ENCODE measurements around the gene LAMC3.
"Not testable (repeated sequence)": the region's sequence is repeated elsewhere in the genome, so short reads cannot be mapped to it uniquely, and the experiment has no call there.

LAMC3 gene

GRCh38 chr9:131097126-131097947 lies 88.4 kb downstream of the LAMC3 start:
- no peak for DNase-seq (ENCODE audit: low read depth, low spot score)

DNA sequence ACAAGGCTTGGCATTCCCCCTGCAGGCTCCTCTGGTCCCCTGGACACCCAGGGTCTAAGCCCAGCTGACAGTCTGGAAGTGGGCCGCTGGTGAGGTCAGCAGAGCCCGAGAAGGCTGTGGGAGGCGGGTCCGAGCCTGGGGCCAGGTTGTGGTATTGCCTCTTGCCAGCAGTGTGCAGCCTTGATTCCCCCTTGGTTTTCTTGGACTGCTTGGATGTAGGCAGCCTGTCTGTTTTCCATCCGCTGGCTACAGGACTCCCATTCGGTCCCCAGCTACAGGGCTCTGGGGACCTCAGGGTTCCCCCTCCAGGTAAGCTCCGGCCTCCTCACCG lies 88.9 kb downstream of the LAMC3 start:
- DNase-seq (ENCODE audit: low read depth, low spot score): no peak

- no peak for DNase-seq (ENCODE audit: low read depth, low spot score)
Observed at GRCh38 chr9:131098391-131099101, 89.6 kb downstream of the LAMC3 start.

DNA sequence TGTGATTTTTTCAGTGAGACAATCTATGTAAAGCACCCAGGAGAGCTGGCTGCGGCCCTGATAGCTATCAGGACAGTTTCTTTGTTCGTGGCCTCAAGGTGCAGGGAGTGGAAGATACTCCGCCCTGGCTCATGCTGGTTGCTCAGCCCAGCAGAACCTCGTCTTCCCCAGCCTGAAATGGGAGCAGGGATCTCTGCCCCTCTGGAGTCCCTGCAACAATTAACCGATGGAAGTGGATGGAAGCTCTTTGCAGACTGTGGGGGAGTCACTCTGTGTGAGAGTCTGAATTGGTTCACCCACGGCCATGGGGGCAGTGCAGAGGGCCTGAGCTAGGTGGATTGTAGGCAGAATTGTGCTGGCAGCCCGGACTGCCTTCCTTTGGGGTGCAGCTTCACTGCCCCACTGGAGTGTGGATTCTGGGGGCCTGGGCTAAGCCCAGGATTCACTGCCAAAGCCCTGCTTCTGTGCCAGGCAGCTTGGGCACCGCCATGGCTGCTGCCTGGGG lies 90.2 kb downstream of the LAMC3 start:
- DNase-seq (ENCODE audit: low read depth, low spot score): no peak

DNA sequence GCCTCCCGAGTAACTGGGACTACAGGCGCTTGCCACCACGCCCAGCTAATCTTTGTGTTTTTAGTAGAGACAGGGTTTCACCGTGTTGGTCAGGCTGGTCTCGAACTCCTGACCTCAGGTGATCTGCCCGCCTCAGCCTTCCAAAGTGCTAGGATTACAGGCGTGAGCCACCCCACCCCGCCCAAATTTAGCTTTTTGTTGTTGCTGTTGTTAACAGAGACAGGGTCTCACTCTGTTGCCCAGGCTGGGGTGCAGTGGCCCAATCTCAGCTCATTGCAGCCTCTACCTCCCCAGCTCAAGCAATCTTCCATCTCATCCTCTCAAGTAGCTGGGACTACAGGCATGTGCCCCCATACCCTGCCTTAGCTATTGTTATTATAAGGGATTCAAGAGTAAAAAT lies 90.9 kb downstream of the LAMC3 start:
- DNase-seq (ENCODE audit: low read depth, low spot score): not testable (repeated sequence)

GRCh38 chr9:131100445-131100844 lies 91.5 kb downstream of the LAMC3 start:
- DNase-seq (ENCODE audit: low read depth, low spot score): no peak

GRCh38 chr9:131101207-131101964 lies 92.4 kb downstream of the LAMC3 start:
- DNase-seq (ENCODE audit: low read depth, low spot score): no peak

GRCh38 chr9:131103024-131103423 lies 94.0 kb downstream of the LAMC3 start:
- DNase-seq (ENCODE audit: low read depth, low spot score): no peak

DNA sequence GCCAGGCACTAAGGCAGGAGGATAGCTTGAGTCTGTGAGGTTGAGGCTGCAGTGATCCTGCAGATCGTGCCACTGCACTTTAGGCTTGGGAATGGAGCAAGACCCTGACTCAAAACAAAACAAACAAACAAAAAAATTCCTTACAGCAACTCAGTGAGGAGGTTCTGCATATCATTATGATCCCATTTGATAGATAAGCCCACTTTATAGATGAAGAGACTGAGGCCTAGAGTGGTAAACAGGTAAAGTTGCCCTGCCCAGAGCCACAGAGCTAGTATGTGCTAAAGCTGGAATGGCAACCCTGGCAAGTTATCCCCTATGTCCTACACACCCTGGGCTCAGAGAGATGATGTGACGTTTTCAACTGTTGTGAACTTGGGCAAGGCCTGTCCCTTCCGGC lies 94.6 kb downstream of the LAMC3 start:
- DNase-seq (ENCODE audit: low read depth, low spot score): no peak

GRCh38 chr9:131104016-131104740 lies 95.2 kb downstream of the LAMC3 start:
- DNase-seq (ENCODE audit: low read depth, low spot score): no peak

DNA sequence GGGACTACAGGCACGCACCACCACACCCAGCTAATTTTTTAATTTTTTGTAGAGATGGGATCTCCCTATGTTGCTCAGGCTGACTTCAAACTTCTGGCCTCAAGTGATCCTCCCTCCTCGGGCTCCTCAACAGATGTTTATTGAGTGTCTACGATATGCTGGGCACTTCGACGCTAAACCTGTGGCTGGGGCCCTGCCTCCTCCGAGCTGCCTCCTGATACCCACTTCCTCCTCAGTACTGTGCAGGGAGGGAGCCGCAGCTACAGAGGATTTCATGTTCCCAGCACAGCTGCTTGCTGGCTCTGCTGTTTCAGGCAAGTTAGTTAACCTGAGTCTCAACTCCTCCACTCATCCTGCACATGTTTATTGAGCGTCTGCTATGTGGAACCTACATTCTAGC lies 97.0 kb downstream of the LAMC3 start:
- DNase-seq (ENCODE audit: low read depth, low spot score): no peak

DNA sequence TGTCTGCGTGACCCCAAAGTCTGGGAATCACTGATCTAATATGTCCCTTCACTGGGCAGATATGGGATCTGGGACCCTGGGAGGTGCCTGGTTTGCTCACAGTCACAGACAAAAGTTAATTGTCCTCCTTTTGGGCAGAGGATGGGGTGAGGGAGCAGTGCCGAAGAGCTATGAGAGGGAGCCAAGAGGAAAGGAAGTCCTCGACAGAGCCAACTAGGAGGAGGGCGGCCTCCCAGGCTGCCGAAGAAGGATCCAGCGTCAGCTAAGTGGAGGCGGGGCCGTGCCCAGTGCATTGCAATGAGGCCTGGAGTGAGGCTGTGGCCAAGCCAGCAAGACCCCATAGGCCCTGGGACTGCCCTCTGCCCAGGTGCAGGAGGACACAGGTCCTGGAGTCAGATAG lies 98.8 kb downstream of the LAMC3 start:
- DNase-seq (ENCODE audit: low read depth, low spot score): no peak

- no peak for DNase-seq (ENCODE audit: low read depth, low spot score)
Observed at GRCh38 chr9:131111186-131111853, 102.3 kb downstream of the LAMC3 start.

DNA sequence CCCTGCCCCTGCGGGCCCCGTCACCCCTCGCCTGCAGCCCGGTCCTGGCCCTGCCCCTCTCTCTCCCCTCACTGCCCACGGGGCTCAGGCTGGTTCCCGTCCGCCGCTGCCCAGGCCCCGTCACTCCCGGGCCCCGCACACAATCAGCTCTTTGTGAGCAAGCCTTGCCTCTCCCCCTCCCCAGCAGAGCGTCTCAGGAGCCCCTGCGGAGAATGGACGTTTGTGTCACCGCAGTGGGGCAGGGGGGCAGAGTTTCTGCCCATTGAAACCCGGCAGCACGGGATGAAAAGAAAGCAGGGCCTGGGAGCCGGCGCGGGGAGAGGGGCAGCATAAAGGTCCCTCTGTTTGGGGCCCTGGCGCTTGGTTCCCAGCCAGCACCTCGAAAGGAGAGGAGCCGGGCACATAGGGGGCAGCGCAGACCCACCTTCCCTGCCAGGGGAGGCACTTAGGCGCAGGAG lies 102.9 kb downstream of the LAMC3 start:
- no peak for DNase-seq (ENCODE audit: low read depth, low spot score)

DNA sequence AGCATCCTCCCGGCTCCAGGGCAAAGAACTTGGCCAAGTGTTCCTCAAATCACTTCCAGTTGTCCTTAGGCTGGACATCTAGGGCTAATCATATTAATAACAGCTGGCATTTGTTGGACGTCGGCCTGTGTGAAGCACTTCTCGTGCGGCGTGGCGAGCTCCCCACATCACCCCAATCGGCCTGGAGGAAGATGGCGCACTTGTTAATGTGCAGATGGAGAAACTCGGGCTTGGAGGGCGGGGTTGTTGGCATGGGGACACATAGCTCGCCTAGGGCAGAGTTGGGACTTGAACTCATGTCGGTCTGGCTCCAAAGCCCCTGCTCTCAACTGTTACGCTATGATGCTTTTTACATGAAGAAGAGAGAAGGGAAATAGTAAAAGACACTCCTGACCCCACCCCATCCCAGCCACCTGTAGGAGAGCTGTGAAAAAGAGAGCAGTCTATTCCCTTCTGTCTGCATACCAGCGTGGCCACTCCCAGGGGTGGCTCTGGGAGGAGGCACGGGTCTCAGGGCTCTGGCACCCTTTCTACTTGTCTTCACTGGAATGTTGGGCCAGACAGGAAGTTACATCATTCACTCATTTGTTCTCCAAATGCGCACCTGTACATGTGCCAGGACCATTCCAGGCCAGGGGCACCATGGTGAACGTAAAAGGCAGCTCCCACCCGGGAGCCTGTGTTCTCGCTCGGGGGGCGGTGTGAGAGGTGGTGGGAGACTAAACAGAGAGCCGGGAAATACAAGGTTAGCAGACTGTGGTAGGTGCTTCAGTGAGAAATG lies 103.6 kb downstream of the LAMC3 start:
- no peak for DNase-seq (ENCODE audit: low read depth, low spot score)

GRCh38 chr9:131113655-131114054 lies 104.7 kb downstream of the LAMC3 start:
- DNase-seq (ENCODE audit: low read depth, low spot score): no peak

- DNase-seq (ENCODE audit: low read depth, low spot score): no peak
Observed at GRCh38 chr9:131114084-131114535, 105.1 kb downstream of the LAMC3 start.

GRCh38 chr9:131115360-131115742 lies 106.4 kb downstream of the LAMC3 start:
- not testable (repeated sequence) for DNase-seq (ENCODE audit: low read depth, low spot score)

DNA sequence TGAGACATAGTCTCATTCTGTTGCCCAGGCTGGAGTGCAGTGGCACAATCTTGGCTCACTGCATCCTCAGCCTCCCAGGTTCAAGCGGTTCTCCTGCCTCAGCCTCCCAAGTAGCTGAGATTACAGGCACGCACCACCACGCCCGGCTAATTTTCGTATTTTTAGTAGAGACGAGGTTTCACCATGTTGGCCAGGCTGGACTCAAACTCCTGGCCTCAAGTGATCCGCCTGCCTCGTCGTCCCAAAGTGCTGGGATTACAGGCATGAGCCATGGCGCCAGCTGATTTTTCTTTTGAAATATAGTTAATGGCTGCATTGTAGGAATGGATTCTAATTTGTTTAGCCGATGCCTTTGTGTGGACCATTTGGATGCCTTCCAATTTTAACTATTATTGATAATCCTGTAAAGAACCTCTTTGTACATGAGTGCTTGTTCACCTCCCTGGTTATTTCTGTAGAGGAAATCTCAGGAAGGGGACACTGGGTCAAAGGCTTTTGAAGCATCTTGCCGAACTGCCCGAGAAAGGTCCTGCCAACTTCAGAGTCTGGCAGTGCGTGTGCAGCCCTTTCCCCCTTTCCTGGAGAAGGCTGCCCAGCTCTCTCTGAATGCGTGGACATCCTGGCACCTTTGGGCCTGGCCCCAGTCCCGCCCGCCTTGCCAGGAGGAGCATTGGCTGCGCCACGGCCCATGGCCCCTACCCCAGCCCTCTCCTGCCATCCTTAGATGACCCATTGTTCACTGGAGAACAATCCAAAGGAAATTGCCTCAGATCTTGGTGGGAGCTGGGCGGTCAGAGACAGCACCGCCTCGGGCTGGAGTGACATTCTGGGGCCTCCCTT lies 107.5 kb downstream of the LAMC3 start:
- no peak for DNase-seq (ENCODE audit: low read depth, low spot score)
